A549 treated with dexamethasone at 1 μM for 4 hours (cell line): ENCODE data around the gene MUC20. TPM values are rescaled to one million over a fixed set of nuclear protein-coding genes. Genes with fewer than 3 reads are reported as not detected.

ENCODE experiments used
- total RNA-seq: library from RNA; stranded (reverse); fragments of 200-300 nt; extraction: Qiagen RNA extraction; gene quantifications from 5 replicates; pipeline ENCODE4 v1.2.3, GENCODE V29; 2022

MUC20 gene
- 0.08 to 1.2 TPM (median 0.74 TPM) in 5 replicates for total RNA-seq

GRCh38 chr3:195720831-195721506 lies at the start of gene MUC20:
Gene MUC20 (plus strand): TSS chr3:195720978. CDS start chr3:195721008, 30 bp downstream.

Other genes starting within 250 kb of the MUC20 start
- 11.0 to 18.7 TPM (median 18.6 TPM) in 5 replicates for gene PPP1R2, start 177.7 kb upstream of the MUC20 start, total RNA-seq
- 1.2 to 2.2 TPM (median 1.6 TPM) in 5 replicates for gene APOD, start 137.0 kb upstream of the MUC20 start, total RNA-seq
- 0.02 to 0.08 TPM (median 0.05 TPM) in 4 of 5 replicates, not detected in the other for gene MUC4, start 91.0 kb downstream of the MUC20 start, total RNA-seq
- gene TNK2, start 187.6 kb downstream of the MUC20 start, total RNA-seq, result 20.8 to 33.3 TPM (median 30.1 TPM) in 5 replicates